Left lung (tissue), 10 donors: ENCODE results near the gene C22orf23. TPM values are rescaled to one million over a fixed set of nuclear protein-coding genes. Genes with fewer than 3 reads are reported as not detected.

Experiments
- ATAC-seq: fragments of 200-7000 bp; cut with Tn5 transposase; one replicate; pipeline ENCODE4 v1.9.1; 2020; ENCODE audit warnings: moderate library complexity
- DNase-seq, 4 donors: peaks; one replicate each; pipeline ENCODE4 v3.0.0-alpha.2; 2013 to 2020
- H3K27ac ChIP-seq, 2 donors: fragments of 200-600 bp; sonication (generic) in 1 of 2; one replicate each; pipeline versions ENCODE4 v1.5.0 to v1.8.0; 2020 to 2021
- H3K27me3 ChIP-seq, 2 donors: fragments of 200-600 bp; sonication (generic) in 1 of 2; one replicate each; pipeline versions ENCODE4 v1.5.0 to v1.8.0; 2020 to 2021
- H3K36me3 ChIP-seq, 2 donors: fragments of 200-600 bp; sonication (generic) in 1 of 2; one replicate each; pipeline versions ENCODE4 v1.5.0 to v1.8.0; 2020 to 2021
- H3K4me1 ChIP-seq, 2 donors: fragments of 200-600 bp; one replicate each; pipeline ENCODE4 v1.8.0; 2021
- H3K4me3 ChIP-seq, 2 donors: fragments of 200-600 bp; sonication (generic) in 1 of 2; one replicate each; pipeline versions ENCODE4 v1.5.0 to v1.8.0; 2020 to 2021; ENCODE audit warnings: mild to moderate bottlenecking in 1 of 2
- H3K9me3 ChIP-seq, 2 donors: fragments of 200-600 bp; sonication (generic) in 1 of 2; one replicate each; pipeline versions ENCODE4 v1.5.0 to v1.8.0; 2020 to 2021
- intact Hi-C, 2 donors: fragments of 100-400 bp; cut with DNase I; formaldehyde crosslinking; loops; one replicate each; pipeline versions ENCODE4 v1.11.2 to v1.14.2; 2022
- polyA plus RNA-seq, 6 donors: library from polyadenylated mRNA; unstranded; fragments of 120-200 nt; gene quantifications; one replicate each; pipeline ENCODE4 v1.2.1, GENCODE V29; 2013; ENCODE audit not compliant: insufficient read length in 6 of 6
- total RNA-seq, 2 donors: library from RNA; stranded (reverse); fragmentation: NEBNext Ultra II Directional; extraction: Animal tissue kit (Norgen Biotek cat#: 25700); gene quantifications; one replicate each; pipeline ENCODE4 v1.2.1, GENCODE V29; 2021
- TF ChIP-seq, protein P1 (sequence below), 2 donors: fragments of 200-600 bp; sonication (generic) in 1 of 2; IDR thresholded peaks; one replicate each; pipeline versions ENCODE4 v1.5.0 to v1.8.0; 2021; ENCODE audit warnings: antibody characterized with exemption in 2 of 2
- donor health status: DM: no; HTN: yes; CAD: no.
- donor health status: DM: no; HTN: no; CAD: no.

C22orf23 gene
- total and polyA plus RNA-seq, 8 donors = 0.26 to 7.2 (median 4.2) TPM

DNA sequence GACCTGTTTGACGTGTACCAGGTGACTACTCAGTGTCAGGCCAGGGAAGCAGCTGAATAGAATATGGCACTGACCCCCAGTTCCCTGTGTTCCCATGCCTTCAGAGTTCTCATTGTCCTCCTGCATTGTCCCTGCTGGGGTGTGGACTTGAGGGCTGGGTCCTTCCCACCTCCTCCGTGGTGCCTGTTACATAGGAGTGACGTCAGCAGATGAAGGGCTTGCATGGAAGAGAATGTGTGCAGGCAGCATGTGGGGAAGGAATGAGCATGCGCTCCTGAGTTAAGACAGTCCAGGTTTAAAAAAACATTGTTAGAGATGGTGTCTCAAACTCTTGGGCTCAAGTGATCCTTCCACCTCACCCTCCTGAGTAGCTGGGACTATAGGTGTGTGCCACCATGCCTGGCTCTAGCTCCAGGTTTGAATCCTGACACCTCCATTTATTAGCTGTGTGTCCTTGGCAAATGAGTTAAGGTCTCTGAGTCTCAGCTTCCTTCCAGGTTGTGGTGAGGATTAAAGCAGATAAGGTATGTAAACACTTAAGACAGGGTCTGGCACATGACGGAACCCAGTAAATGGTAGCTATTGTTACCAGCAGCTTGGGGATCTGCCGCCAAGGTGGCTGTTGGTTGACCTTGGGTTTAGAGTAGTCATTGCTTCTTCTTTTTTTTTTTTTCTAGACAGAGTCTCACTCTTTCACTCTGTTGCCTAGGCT is 38.5 kb upstream of the C22orf23 start:
- Histone ChIP-seq H3K4me1 (no peaks in the 10 kb centered on the region), H3K36me3 (no peaks in the 10 kb centered on the region), H3K27ac (no peak overlapping the region), H3K9me3 (no peaks in the 10 kb centered on the region), H3K27me3 (no peaks in the 10 kb centered on the region), H3K4me3 (no peak overlapping the region)
- DNase-seq (no peak), ATAC-seq (no peak)
- TF ChIP-seq, protein P1, sequence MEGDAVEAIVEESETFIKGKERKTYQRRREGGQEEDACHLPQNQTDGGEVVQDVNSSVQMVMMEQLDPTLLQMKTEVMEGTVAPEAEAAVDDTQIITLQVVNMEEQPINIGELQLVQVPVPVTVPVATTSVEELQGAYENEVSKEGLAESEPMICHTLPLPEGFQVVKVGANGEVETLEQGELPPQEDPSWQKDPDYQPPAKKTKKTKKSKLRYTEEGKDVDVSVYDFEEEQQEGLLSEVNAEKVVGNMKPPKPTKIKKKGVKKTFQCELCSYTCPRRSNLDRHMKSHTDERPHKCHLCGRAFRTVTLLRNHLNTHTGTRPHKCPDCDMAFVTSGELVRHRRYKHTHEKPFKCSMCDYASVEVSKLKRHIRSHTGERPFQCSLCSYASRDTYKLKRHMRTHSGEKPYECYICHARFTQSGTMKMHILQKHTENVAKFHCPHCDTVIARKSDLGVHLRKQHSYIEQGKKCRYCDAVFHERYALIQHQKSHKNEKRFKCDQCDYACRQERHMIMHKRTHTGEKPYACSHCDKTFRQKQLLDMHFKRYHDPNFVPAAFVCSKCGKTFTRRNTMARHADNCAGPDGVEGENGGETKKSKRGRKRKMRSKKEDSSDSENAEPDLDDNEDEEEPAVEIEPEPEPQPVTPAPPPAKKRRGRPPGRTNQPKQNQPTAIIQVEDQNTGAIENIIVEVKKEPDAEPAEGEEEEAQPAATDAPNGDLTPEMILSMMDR (IDR thresholded peaks at IDR 0.05) = no peak
- intact Hi-C loops = no loop called here

GRCh38 chr22:37990862-37991261 is 37.5 kb upstream of the C22orf23 start:
- H3K4me3 ChIP-seq = no peak overlapping the region
- TF ChIP-seq, protein P1 (IDR thresholded peaks at IDR 0.05) = no peak
- intact Hi-C loops = no loop called here

GRCh38 chr22:37990301-37990700 is 36.9 kb upstream of the C22orf23 start:
- intact Hi-C loops = no loop called here
- no peak for ATAC-seq
- Histone ChIP-seq H3K27me3 (no peaks in the 10 kb centered on the region), H3K9me3 (no peaks in the 10 kb centered on the region), H3K36me3 (no peaks in the 10 kb centered on the region), H3K27ac (no peak overlapping the region), H3K4me3 (no peak overlapping the region), H3K4me1 (no peaks in the 10 kb centered on the region)
- TF ChIP-seq, protein P1 (IDR thresholded peaks at IDR 0.05) = no peak
- DNase-seq = peak in 2 of 4 donors; percentile 8 to 35

More at GRCh38 chr22:37990862-37991261, 37.5 kb upstream of the C22orf23 start:
- no peak for DNase-seq
- Histone ChIP-seq H3K9me3 (no peaks in the 10 kb centered on the region), H3K27me3 (no peaks in the 10 kb centered on the region), H3K27ac (no peak overlapping the region), H3K4me1 (no peaks in the 10 kb centered on the region), H3K36me3 (no peaks in the 10 kb centered on the region)
- no peak for ATAC-seq

GRCh38 chr22:37989146-37990045 is 36.0 kb upstream of the C22orf23 start:
- H3K27me3 ChIP-seq = no peaks in the 10 kb centered on the region
- no peaks in the 10 kb centered on the region for H3K9me3 ChIP-seq
- no peak for DNase-seq
- H3K4me3 ChIP-seq = no peak overlapping the region
- ATAC-seq = no peak
- H3K36me3 ChIP-seq = no peaks in the 10 kb centered on the region
- no peaks in the 10 kb centered on the region for H3K4me1 ChIP-seq
- intact Hi-C loops = no loop called here
- no peak overlapping the region for H3K27ac ChIP-seq
- TF ChIP-seq, protein P1 (IDR thresholded peaks at IDR 0.05) = no peak

DNA sequence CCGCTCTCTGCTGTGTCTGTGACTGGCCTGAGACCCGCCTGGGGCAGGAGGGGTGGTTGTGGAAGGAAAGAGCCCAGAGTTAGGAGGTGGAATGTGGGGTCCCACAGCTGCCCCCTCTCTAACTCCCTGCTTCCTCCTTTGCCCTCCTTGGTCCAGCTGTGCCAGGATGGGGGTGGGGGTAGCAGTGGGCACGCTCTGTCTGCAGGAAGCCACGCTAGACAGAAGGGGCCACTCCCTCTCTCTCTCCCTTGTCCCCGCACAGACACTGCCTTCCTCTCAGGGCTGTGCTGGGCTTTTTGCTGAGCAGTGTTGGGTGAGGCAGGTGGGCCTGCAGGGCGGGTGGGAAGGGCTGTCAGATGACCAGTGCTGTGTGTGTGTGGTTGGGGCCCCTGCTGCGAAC is 33.0 kb upstream of the C22orf23 start:
- ATAC-seq = no peak
- no peak overlapping the region for H3K4me3 ChIP-seq
- H3K36me3 ChIP-seq = no peaks in the 10 kb centered on the region
- H3K27me3 ChIP-seq = no peaks in the 10 kb centered on the region
- TF ChIP-seq, protein P1 (IDR thresholded peaks at IDR 0.05) = no peak
- no peaks in the 10 kb centered on the region for H3K4me1 ChIP-seq
- no peak overlapping the region for H3K27ac ChIP-seq
- DNase-seq = no peak
- intact Hi-C loops = no loop called here
- no peaks in the 10 kb centered on the region for H3K9me3 ChIP-seq
